Right lobe of liver (tissue), 4 donors: ENCODE results near the gene CCL28.

ENCODE experiments used
- CTCF ChIP-seq, 4 donors: fragments of 200-600 bp in 3 of 4; fragments of 450-650 bp in 1 of 4; IDR thresholded peaks; one replicate each; pipeline versions ENCODE4 v1.5.1 to v1.8.0; 2016 to 2022; ENCODE audit warnings: antibody characterized with exemption in 4 of 4, mild to moderate bottlenecking in 2 of 4
- POLR2A ChIP-seq: fragments of 450-650 bp; IDR thresholded peaks from one replicate; pipeline ENCODE4 v1.6.1; 2017; ENCODE audit warnings: antibody characterized with exemption, mild to moderate bottlenecking
- donor health status: DM: no; HTN: no; CAD: no.
- donor health status: DM: no; HTN: no; CAD: no.
- donor health status: DM: no; HTN: yes; CAD: no.

GRCh38 chr5:43413966-43414365, 1.8 kb upstream of the CCL28 start:
- TF ChIP-seq CTCF (IDR thresholded peaks at IDR 0.05) (no peak), POLR2A (no peak)
